Neural progenitor cell (in vitro differentiated cells): Measurements from ENCODE around the gene THEM4. TPM values are rescaled to one million over a fixed set of nuclear protein-coding genes. Genes with fewer than 3 reads are reported as not detected.

Experiments used
- DNase-seq: peaks from one replicate; pipeline ENCODE4 v3.0.0-alpha.2; 2016; ENCODE audit warnings: low spot score
- H2AFZ ChIP-seq: fragments of 200-600 bp; sonication (generic); replicated peaks from 2 replicates; pipeline ENCODE4 v1.6.1; 2016; ENCODE audit warnings: antibody characterized with exemption
- H3F3A ChIP-seq: fragments of 200-600 bp; sonication (generic); 2 replicates; pipeline ENCODE4 v1.6.1; 2016; ENCODE audit warnings: antibody characterized with exemption, low read depth
- H3K27ac ChIP-seq: fragments of 200-600 bp; sonication (generic); 2 replicates; pipeline ENCODE4 v1.5.1; 2016; ENCODE audit warnings: mild to moderate bottlenecking
- H3K27me3 ChIP-seq: fragments of 200-600 bp; sonication (generic); 2 replicates; pipeline ENCODE4 v1.6.1; 2016; ENCODE audit warnings: mild to moderate bottlenecking, moderate library complexity
- H3K36me3 ChIP-seq: fragments of 200-600 bp; sonication (generic); 2 replicates; pipeline ENCODE4 v1.5.1; 2016
- H3K4me1 ChIP-seq: fragments of 200-600 bp; sonication (generic); 2 replicates; pipeline ENCODE4 v1.6.1; 2016; ENCODE audit warnings: mixed run types
- H3K4me2 ChIP-seq: fragments of 200-600 bp; sonication (generic); 2 replicates; pipeline ENCODE4 v1.6.1; 2016
- H3K4me3 ChIP-seq: fragments of 200-600 bp; sonication (generic); 2 replicates; pipeline ENCODE4 v1.5.1; 2016
- H3K79me2 ChIP-seq: fragments of 200-600 bp; sonication (generic); 2 replicates; pipeline ENCODE4 v1.6.1; 2016; ENCODE audit warnings: low read depth
- H3K9ac ChIP-seq: fragments of 200-600 bp; sonication (generic); 2 replicates; pipeline ENCODE4 v1.6.1; 2016
- H3K9me3 ChIP-seq: fragments of 200-600 bp; sonication (generic); 2 replicates; pipeline ENCODE4 v1.5.1; 2016; ENCODE audit warnings: low read depth
- H4K20me1 ChIP-seq: fragments of 200-600 bp; sonication (generic); 2 replicates; pipeline ENCODE4 v1.6.1; 2016; ENCODE audit warnings: low read depth
- H3K27ac Mint-ChIP-seq: 3 replicates; pipeline ENCODE4 v1.8.0; 2021; ENCODE audit warnings: mixed read lengths
- H3K27me3 Mint-ChIP-seq: 2 replicates; pipeline ENCODE4 v1.8.0; 2022; ENCODE audit warnings: low read depth, mild to moderate bottlenecking, inconsistent platforms, moderate library complexity, mixed read lengths; ENCODE audit not compliant: insufficient read depth
- H3K36me3 Mint-ChIP-seq: 3 replicates; pipeline ENCODE4 v1.8.0; 2021; ENCODE audit warnings: mixed read lengths
- H3K4me1 Mint-ChIP-seq: 3 replicates; pipeline ENCODE4 v1.8.0; 2021; ENCODE audit warnings: mixed read lengths
- H3K4me3 Mint-ChIP-seq: 3 replicates; pipeline ENCODE4 v1.8.0; 2021; ENCODE audit warnings: mild to moderate bottlenecking, moderate library complexity, mixed read lengths
- H3K9me3 Mint-ChIP-seq: 3 replicates; pipeline ENCODE4 v1.8.0; 2020; ENCODE audit warnings: mixed read lengths
- EZH2 ChIP-seq: fragments of 200-600 bp; sonication (generic); IDR thresholded peaks from 2 replicates; pipeline ENCODE4 v1.6.1; 2017; ENCODE audit warnings: antibody characterized with exemption, mild to moderate bottlenecking, moderate library complexity
- EZH2phosphoT487 ChIP-seq: fragments of 200-600 bp; sonication (generic); IDR thresholded peaks from 2 replicates; pipeline ENCODE4 v1.6.1; 2017; ENCODE audit warnings: antibody characterized with exemption
- total RNA-seq: library from RNA; depleted of rRNA; stranded (reverse); fragments of >200 nt; gene quantifications from 2 replicates; pipeline ENCODE4 v1.2.3, GENCODE V29; 2015; ENCODE audit warnings: low replicate concordance
- TF ChIP-seq, protein P1 (sequence below): fragments of 200-600 bp; sonication (generic); IDR thresholded peaks from 2 replicates; pipeline ENCODE4 v1.5.1; 2017; ENCODE audit warnings: antibody characterized with exemption, mild to moderate bottlenecking

The THEM4 gene
- total RNA-seq, 1 donor from 2014 or later: 14.1 TPM

DNA sequence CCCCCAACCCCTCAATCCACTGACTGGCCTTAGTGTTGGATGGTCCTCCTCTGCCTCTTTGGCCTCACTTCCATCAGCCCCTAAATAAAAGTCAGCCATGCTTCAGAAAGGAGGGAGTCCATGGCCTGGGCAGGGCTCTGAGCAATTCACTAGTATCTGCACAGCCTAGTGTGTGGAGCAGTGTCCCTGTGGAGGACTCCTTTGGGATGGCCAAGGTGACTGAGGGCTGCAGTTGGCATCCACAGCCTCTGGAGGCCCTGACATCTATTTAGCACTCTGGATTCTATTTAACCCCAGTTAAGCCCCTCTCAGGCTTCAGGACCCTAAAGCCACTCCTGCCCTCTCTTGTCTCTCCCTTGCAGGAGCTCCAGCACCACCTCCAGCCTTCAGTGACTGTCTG, 59.4 kb downstream of the THEM4 start:
- no peak for DNase-seq
- TF ChIP-seq EZH2: no peak
- TF ChIP-seq, protein P1, sequence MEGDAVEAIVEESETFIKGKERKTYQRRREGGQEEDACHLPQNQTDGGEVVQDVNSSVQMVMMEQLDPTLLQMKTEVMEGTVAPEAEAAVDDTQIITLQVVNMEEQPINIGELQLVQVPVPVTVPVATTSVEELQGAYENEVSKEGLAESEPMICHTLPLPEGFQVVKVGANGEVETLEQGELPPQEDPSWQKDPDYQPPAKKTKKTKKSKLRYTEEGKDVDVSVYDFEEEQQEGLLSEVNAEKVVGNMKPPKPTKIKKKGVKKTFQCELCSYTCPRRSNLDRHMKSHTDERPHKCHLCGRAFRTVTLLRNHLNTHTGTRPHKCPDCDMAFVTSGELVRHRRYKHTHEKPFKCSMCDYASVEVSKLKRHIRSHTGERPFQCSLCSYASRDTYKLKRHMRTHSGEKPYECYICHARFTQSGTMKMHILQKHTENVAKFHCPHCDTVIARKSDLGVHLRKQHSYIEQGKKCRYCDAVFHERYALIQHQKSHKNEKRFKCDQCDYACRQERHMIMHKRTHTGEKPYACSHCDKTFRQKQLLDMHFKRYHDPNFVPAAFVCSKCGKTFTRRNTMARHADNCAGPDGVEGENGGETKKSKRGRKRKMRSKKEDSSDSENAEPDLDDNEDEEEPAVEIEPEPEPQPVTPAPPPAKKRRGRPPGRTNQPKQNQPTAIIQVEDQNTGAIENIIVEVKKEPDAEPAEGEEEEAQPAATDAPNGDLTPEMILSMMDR: no peak
- no peak for TF ChIP-seq EZH2phosphoT487
- Histone ChIP-seq H3K27me3 (no peaks in the 10 kb centered on the region), H3K4me3 (no peak overlapping the region), H3K4me1 (peaks cover 4% of the 10 kb centered on the region), H3K27ac (no peak overlapping the region), H2AFZ (no peak overlapping the region), H3K4me2 (no peak overlapping the region), H3K36me3 (no peaks in the 10 kb centered on the region), H4K20me1 (no peaks in the 10 kb centered on the region), H3K9ac (no peak overlapping the region), H3K79me2 (no peaks in the 10 kb centered on the region), H3K9me3 (no peaks in the 10 kb centered on the region), H3F3A (no peaks in the 10 kb centered on the region)
- Mint-ChIP-seq H3K9me3 (no peaks in the 10 kb centered on the region), H3K4me1 (peaks cover 7% of the 10 kb centered on the region), H3K27ac (no peak overlapping the region), H3K36me3 (no peaks in the 10 kb centered on the region), H3K27me3 (peaks cover 13% of the 10 kb centered on the region), H3K4me3 (no peak overlapping the region)

DNA sequence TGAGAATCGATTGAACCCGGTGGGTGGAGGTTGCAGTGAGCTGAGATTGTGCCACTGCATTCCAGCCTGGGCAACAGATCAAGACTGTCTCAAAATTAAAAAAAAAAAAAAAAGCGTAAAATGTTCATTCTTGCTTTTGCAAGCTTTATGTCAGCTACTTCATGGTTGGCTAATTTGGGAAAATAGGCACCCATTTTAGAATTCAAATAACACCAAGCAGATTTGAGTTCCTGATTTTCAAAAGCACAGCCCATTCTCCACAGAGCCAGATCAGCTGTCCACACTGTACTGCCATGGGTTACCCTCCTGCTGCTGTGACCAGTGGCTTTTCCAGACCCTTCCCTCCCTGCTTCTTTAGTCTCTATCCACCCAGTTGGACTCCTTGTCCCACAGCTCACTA, 60.2 kb downstream of the THEM4 start:
- Histone ChIP-seq H3K4me2 (no peak overlapping the region), H3K27ac (no peak overlapping the region), H3K36me3 (no peaks in the 10 kb centered on the region), H3K27me3 (no peaks in the 10 kb centered on the region), H3K4me1 (peaks cover 4% of the 10 kb centered on the region), H3K9ac (no peak overlapping the region), H3K79me2 (no peaks in the 10 kb centered on the region), H3K4me3 (no peak overlapping the region), H2AFZ (no peak overlapping the region), H3K9me3 (no peaks in the 10 kb centered on the region), H4K20me1 (no peaks in the 10 kb centered on the region), H3F3A (no peaks in the 10 kb centered on the region)
- Mint-ChIP-seq H3K27me3 (peaks cover 13% of the 10 kb centered on the region), H3K4me1 (peaks cover 7% of the 10 kb centered on the region), H3K9me3 (no peaks in the 10 kb centered on the region), H3K27ac (no peak overlapping the region), H3K4me3 (no peak overlapping the region), H3K36me3 (no peaks in the 10 kb centered on the region)
- TF ChIP-seq EZH2 (no peak), EZH2phosphoT487 (no peak)
- TF ChIP-seq, protein P1: no peak
- no peak for DNase-seq

DNA sequence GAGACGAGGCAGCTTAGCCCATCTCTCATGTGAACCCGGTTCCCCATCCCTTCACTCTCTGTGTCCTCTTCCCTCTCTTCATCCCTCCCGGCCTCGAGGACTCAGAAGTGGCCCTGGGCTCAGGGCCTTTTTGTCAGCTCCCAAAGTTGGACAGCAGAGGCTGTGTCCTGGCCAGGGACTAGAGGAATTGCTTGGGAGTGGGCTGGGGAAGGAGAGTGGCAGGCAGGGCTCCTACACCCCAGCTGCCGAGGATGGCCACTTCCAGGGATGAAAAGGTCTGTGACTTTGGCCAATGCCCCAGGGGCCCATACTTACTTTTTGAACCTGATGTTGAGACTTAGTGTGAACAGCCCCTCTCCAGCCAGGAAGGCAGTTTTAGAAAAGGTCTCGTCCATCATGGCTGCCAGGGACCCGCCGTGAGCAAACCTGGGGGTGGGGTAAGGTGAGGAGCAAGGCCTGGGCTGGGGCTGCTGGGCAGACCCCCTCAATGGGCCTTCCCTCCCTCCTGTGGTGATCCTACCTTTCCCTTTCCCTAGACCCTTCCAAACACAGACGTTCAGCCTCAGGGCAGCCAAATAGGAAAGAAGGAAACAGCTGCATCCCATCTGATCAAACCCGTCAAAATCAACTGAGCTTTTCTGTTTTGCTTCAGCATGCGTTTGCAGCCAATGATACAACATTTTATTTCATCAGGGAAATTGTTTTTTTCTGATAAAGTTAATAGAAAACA, 61.3 kb downstream of the THEM4 start:
- no peaks in the 10 kb centered on the region for H3K9me3 ChIP-seq
- Mint-ChIP-seq H3K27me3 (peaks cover 13% of the 10 kb centered on the region), H3K27ac (no peak overlapping the region), H3K4me3 (no peak overlapping the region), H3K4me1 (peaks cover 7% of the 10 kb centered on the region), H3K9me3 (no peaks in the 10 kb centered on the region), H3K36me3 (no peaks in the 10 kb centered on the region)
- no peaks in the 10 kb centered on the region for H3K79me2 ChIP-seq
- no peak for DNase-seq
- no peak overlapping the region for H3K4me3 ChIP-seq
- H4K20me1 ChIP-seq: no peaks in the 10 kb centered on the region
- H3K4me1 ChIP-seq: peaks cover 4% of the 10 kb centered on the region
- H3K9ac ChIP-seq: no peak overlapping the region
- no peaks in the 10 kb centered on the region for H3K36me3 ChIP-seq
- H3K4me2 ChIP-seq: no peak overlapping the region
- H3F3A ChIP-seq: no peaks in the 10 kb centered on the region
- TF ChIP-seq, protein P1: no peak
- TF ChIP-seq EZH2phosphoT487: no peak
- no peak for TF ChIP-seq EZH2
- no peaks in the 10 kb centered on the region for H3K27me3 ChIP-seq
- H2AFZ ChIP-seq: no peak overlapping the region
- H3K27ac ChIP-seq: no peak overlapping the region
